Panc1 (cell line): ENCODE measurements around the gene TMEM200C. TPM values are rescaled to one million over a fixed set of nuclear protein-coding genes. Genes with fewer than 3 reads are reported as not detected.

ENCODE experiments used
- ATAC-seq: fragments of 200-7000 bp; cut with Tn5 transposase; 2 replicates; pipeline ENCODE4 v1.9.1; 2020; ENCODE audit warnings: mild to moderate bottlenecking, moderate library complexity
- BruUV-seq: library from RNA; stranded (reverse); fragments of 400-500 nt; replicated peaks from 2 replicates; lab custom pipeline; 2021; lab: Mats Ljungman, UMichigan
- CTCF ChIA-PET: fragments of 300-600 bp; sonication (Branson Sonifier 250); formaldehyde crosslinking; loops from one replicate; lab custom pipeline; 2022; ENCODE audit warnings: antibody characterized with exemption; lab: Charles Lee
- POLR2A ChIA-PET: fragments of 300-600 bp; sonication (Branson Sonifier 250); formaldehyde crosslinking; loops from one replicate; lab custom pipeline; 2022; ENCODE audit warnings: antibody characterized with exemption; lab: Charles Lee
- DNase-seq: peaks from one replicate; pipeline ENCODE4 v3.0.0-alpha.2; 2010; ENCODE audit warnings: low read depth, low spot score
- H3K27ac ChIP-seq: 2 replicates; pipeline ENCODE4 v1.5.1; 2011; ENCODE audit warnings: mild to moderate bottlenecking, low read length, inconsistent platforms
- H3K27me3 ChIP-seq: fragments of 200-500 bp; sonication (Bioruptor generic); 2 replicates; pipeline ENCODE4 v1.6.0; 2014; ENCODE audit warnings: low read length, inconsistent platforms; ENCODE audit not compliant: control insufficient read depth, insufficient read depth
- H3K36me3 ChIP-seq: fragments of 200-500 bp; sonication (Bioruptor generic); 2 replicates; pipeline ENCODE4 v1.5.1; 2014; ENCODE audit warnings: inconsistent platforms, mild to moderate bottlenecking, low read length, moderate library complexity; ENCODE audit not compliant: control insufficient read depth, insufficient read depth
- H3K4me1 ChIP-seq: 2 replicates; pipeline ENCODE4 v1.5.1; 2011; ENCODE audit warnings: inconsistent platforms, mild to moderate bottlenecking, low read length, moderate library complexity; ENCODE audit not compliant: control insufficient read depth, insufficient read depth
- H3K4me3 ChIP-seq, 2 experiments: 2 replicates each; pipeline ENCODE4 v1.5.1; 2011 to 2012; ENCODE audit warnings: low read depth in 2 of 2, low read length in 2 of 2, mild to moderate bottlenecking in 2 of 2, inconsistent platforms in 1 of 2, moderate library complexity in 1 of 2
- H3K9me3 ChIP-seq: fragments of 200-500 bp; sonication (Bioruptor generic); 2 replicates; pipeline ENCODE4 v1.5.1; 2014; ENCODE audit warnings: low read depth, mild to moderate bottlenecking, inconsistent platforms, low read length, moderate library complexity; ENCODE audit not compliant: control insufficient read depth, insufficient read depth
- POLR2AphosphoS5 ChIP-seq: IDR thresholded peaks from 2 replicates; pipeline ENCODE4 v1.6.1; 2012; ENCODE audit warnings: mild to moderate bottlenecking, low read depth, low read length, moderate library complexity
- SIN3A ChIP-seq: IDR thresholded peaks from 2 replicates; pipeline ENCODE4 v1.6.1; 2012; ENCODE audit warnings: low read depth, mild to moderate bottlenecking, low read length, moderate library complexity, borderline replicate concordance; ENCODE audit not compliant: insufficient read depth
- TCF7L2 ChIP-seq: IDR thresholded peaks from 2 replicates; pipeline ENCODE4 v1.6.1; 2011; ENCODE audit warnings: mild to moderate bottlenecking, low read depth, low read length, inconsistent platforms
- in situ Hi-C: cut with HindIII; loops from 2 replicates; pipeline ENCODE4 v1.10.0; 2016; ENCODE audit warnings: low sequenced_read_pairs, low pct_unique_long_range_greater_than_20kb
- intact Hi-C: fragments of 100-400 bp; cut with micrococcal nuclease; formaldehyde crosslinking; loops from one replicate; pipeline ENCODE4 v1.10.0; 2022; ENCODE audit not compliant: unreplicated experiment
- total RNA-seq: library from RNA; stranded (reverse); gene quantifications from one replicate; pipeline ENCODE4 v1.2.1, GENCODE V29; 2021; ENCODE audit not compliant: unreplicated experiment
- TF ChIP-seq, protein P1 (sequence below): fragments of 450-650 bp; IDR thresholded peaks from 2 replicates; pipeline ENCODE4 v1.5.1; 2017; ENCODE audit warnings: mild to moderate bottlenecking
- TF ChIP-seq, protein P2 (sequence below), 2 experiments: IDR thresholded peaks; 2 replicates each; pipeline ENCODE4 v1.6.1; 2011 to 2012; ENCODE audit warnings: low read depth in 2 of 2, control low read depth in 1 of 2, low read length in 1 of 2, mild to moderate bottlenecking in 1 of 2, moderate library complexity in 1 of 2; ENCODE audit not compliant: insufficient read depth in 1 of 2

TMEM200C gene
- total RNA-seq, 1 experiment from 2014 or later = 0.10 TPM

DNA sequence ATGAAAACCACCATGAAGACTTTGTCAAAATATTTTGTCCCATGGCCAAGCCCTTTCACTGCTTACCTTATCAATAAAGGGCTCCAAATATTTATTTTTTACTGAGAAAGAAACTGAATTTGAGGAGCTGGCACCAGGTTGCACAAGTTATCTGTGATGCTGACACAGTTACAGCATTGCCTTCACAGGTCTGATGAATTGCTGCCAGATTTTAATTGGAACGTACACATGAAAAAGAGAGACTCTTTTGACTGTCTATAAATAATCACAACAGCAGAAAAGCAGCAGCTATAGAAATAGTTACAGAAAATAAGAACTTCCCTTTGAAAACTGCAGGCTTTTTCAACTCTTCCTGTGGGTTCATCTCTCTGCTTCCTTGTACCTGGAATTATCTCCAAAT lies 23.9 kb downstream of the TMEM200C start:
- intact Hi-C loops (no loop called here), in situ Hi-C loops (no loop called here)
- BruUV-seq = no TSS peak
- CTCF ChIA-PET = no interaction called here
- no peak overlapping the region for H3K27ac ChIP-seq
- TF ChIP-seq TCF7L2 (no peak), SIN3A (no peak), POLR2AphosphoS5 (no peak)
- TF ChIP-seq, protein P1, sequence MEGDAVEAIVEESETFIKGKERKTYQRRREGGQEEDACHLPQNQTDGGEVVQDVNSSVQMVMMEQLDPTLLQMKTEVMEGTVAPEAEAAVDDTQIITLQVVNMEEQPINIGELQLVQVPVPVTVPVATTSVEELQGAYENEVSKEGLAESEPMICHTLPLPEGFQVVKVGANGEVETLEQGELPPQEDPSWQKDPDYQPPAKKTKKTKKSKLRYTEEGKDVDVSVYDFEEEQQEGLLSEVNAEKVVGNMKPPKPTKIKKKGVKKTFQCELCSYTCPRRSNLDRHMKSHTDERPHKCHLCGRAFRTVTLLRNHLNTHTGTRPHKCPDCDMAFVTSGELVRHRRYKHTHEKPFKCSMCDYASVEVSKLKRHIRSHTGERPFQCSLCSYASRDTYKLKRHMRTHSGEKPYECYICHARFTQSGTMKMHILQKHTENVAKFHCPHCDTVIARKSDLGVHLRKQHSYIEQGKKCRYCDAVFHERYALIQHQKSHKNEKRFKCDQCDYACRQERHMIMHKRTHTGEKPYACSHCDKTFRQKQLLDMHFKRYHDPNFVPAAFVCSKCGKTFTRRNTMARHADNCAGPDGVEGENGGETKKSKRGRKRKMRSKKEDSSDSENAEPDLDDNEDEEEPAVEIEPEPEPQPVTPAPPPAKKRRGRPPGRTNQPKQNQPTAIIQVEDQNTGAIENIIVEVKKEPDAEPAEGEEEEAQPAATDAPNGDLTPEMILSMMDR = no peak
- TF ChIP-seq, protein P2, sequence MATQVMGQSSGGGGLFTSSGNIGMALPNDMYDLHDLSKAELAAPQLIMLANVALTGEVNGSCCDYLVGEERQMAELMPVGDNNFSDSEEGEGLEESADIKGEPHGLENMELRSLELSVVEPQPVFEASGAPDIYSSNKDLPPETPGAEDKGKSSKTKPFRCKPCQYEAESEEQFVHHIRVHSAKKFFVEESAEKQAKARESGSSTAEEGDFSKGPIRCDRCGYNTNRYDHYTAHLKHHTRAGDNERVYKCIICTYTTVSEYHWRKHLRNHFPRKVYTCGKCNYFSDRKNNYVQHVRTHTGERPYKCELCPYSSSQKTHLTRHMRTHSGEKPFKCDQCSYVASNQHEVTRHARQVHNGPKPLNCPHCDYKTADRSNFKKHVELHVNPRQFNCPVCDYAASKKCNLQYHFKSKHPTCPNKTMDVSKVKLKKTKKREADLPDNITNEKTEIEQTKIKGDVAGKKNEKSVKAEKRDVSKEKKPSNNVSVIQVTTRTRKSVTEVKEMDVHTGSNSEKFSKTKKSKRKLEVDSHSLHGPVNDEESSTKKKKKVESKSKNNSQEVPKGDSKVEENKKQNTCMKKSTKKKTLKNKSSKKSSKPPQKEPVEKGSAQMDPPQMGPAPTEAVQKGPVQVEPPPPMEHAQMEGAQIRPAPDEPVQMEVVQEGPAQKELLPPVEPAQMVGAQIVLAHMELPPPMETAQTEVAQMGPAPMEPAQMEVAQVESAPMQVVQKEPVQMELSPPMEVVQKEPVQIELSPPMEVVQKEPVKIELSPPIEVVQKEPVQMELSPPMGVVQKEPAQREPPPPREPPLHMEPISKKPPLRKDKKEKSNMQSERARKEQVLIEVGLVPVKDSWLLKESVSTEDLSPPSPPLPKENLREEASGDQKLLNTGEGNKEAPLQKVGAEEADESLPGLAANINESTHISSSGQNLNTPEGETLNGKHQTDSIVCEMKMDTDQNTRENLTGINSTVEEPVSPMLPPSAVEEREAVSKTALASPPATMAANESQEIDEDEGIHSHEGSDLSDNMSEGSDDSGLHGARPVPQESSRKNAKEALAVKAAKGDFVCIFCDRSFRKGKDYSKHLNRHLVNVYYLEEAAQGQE (IDR thresholded peaks at IDR 0.05; ENCODE audit: insufficient read depth in 1 of 2, low read depth in 2 of 2, low read length in 1 of 2) = no peak
- H3K27me3 ChIP-seq = no peaks in the 10 kb centered on the region
- H3K4me1 ChIP-seq = no peaks in the 10 kb centered on the region
- no peaks in the 10 kb centered on the region for H3K36me3 ChIP-seq
- POLR2A ChIA-PET = no interaction called here
- ATAC-seq (no peak), DNase-seq (no peak)
- H3K4me3 ChIP-seq = no peak overlapping the region
- no peaks in the 10 kb centered on the region for H3K9me3 ChIP-seq

DNA sequence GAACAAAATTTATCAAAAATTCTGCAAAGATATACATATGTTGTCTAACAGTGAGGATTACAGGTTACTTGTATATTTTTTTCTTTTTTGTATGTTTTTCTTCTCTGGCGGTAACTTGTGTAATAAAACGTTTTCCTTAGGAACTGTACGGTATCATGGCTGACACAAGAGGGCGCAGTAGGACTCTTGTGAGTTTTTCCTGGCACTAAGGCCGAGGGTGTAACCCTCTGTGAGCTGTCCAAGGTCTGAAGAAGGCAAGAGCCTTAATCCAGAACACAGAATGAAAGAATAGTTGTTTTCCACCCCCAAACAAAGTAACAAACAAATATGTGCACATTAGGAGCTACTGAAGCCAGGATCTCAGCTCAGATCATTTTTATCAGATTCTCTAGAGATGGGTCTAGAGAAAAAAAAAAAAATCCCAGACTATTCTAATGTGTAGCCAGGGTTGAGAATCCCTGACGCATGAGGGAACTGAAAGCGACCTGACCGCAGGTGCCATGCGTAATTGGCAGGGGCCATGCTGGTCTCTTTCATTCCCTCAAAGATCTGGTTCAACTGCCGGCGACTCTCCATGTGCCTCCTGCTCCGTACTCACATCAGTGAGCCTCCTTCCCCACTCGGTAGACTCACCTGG lies 27.0 kb downstream of the TMEM200C start:
- ChIA-PET POLR2A (no interaction called here), CTCF (no interaction called here)
- peak; percentile 63; the same call in 1 of the 2 replicates for ATAC-seq
- H3K27me3 ChIP-seq = no peaks in the 10 kb centered on the region
- no peak overlapping the region for H3K4me3 ChIP-seq
- in situ Hi-C loops (no loop called here), intact Hi-C loops (no loop called here)
- H3K36me3 ChIP-seq = no peaks in the 10 kb centered on the region
- TF ChIP-seq, protein P2 (IDR thresholded peaks at IDR 0.05; ENCODE audit: insufficient read depth in 1 of 2, low read depth in 2 of 2, low read length in 1 of 2) = peak; percentile 90 to 94
- no peak for TF ChIP-seq SIN3A
- TF ChIP-seq POLR2AphosphoS5 = no peak
- TF ChIP-seq TCF7L2 = no peak
- TF ChIP-seq, protein P1 = peak; percentile 77
- no peak overlapping the region for H3K27ac ChIP-seq
- H3K4me1 ChIP-seq = no peaks in the 10 kb centered on the region
- BruUV-seq = no TSS peak
- no peaks in the 10 kb centered on the region for H3K9me3 ChIP-seq
- peak; percentile 35 for DNase-seq
